ENCODE results near the gene PCED1A. TPM values are rescaled to one million over a fixed set of nuclear protein-coding genes. Genes with fewer than 3 reads are reported as not detected.

Gene PCED1A
- total and polyA plus RNA-seq, 2 donors (not counting 1 experiment from before 2014, with no cell fraction given): 96.8 to 176 TPM

GRCh38 chr20:2836035-2836434 is 4.4 kb downstream of the PCED1A start:
- TF ChIP-seq, protein P1, sequence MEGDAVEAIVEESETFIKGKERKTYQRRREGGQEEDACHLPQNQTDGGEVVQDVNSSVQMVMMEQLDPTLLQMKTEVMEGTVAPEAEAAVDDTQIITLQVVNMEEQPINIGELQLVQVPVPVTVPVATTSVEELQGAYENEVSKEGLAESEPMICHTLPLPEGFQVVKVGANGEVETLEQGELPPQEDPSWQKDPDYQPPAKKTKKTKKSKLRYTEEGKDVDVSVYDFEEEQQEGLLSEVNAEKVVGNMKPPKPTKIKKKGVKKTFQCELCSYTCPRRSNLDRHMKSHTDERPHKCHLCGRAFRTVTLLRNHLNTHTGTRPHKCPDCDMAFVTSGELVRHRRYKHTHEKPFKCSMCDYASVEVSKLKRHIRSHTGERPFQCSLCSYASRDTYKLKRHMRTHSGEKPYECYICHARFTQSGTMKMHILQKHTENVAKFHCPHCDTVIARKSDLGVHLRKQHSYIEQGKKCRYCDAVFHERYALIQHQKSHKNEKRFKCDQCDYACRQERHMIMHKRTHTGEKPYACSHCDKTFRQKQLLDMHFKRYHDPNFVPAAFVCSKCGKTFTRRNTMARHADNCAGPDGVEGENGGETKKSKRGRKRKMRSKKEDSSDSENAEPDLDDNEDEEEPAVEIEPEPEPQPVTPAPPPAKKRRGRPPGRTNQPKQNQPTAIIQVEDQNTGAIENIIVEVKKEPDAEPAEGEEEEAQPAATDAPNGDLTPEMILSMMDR (IDR thresholded peaks at IDR 0.05): no peak
- TF ChIP-seq EZH2 (IDR thresholded peaks at IDR 0.05; ENCODE audit: borderline replicate concordance, insufficient read depth, low read depth, low read length, poor library complexity, severe bottlenecking): no peak
- H3K4me1 ChIP-seq (ENCODE audit: control insufficient read depth in 2 of 2, insufficient read depth in 2 of 2, low read length in 2 of 2): peaks cover 11 to 18% of the 10 kb centered on the region in 2 donors
- WGBS (ENCODE audit: insufficient coverage): 94% methylated on average over 4 of the region's 5 CpGs
- Mint-ChIP-seq H3K27me3 (no peaks in the 10 kb centered on the region), H3K4me1 (peaks cover 17% of the 10 kb centered on the region), H3K27ac (no peak overlapping the region), H3K9me3 (ENCODE audit: insufficient read depth) (no peaks in the 10 kb centered on the region), H3K4me3 (no peak overlapping the region)
- H2AFZ ChIP-seq (ENCODE audit: insufficient read depth, low read depth, low read length, poor library complexity, severe bottlenecking): no peak overlapping the region
- DNase-seq (no peak), ATAC-seq (ENCODE audit: low read depth) (no peak)
- H3K9me3 ChIP-seq (ENCODE audit: control extremely low read depth in 1 of 3, control insufficient read depth in 2 of 3, insufficient read depth in 1 of 3, low read length in 2 of 3): peaks cover 0 to 3% (median 0%) of the 10 kb centered on the region in 3 donors
- CTCF ChIA-PET: no interaction called here
- no peak overlapping the region for H3K9ac ChIP-seq (ENCODE audit: low read length)
- intact Hi-C loops (cut with micrococcal nuclease): no loop called here
- H4K20me1 ChIP-seq (ENCODE audit: control insufficient read depth, insufficient read depth, low read length, poor library complexity, severe bottlenecking): no peaks in the 10 kb centered on the region
- POLR2A ChIA-PET: interaction anchor here (0.7 kb wide), 1 partner anchor 875 kb away, joined by 4 read pairs; no protein-coding TSS in a partner anchor
- H3K27me3 ChIP-seq (replicated peaks in 1 of 4; ENCODE audit: control extremely low read depth in 1 of 4, control insufficient read depth in 3 of 4, insufficient read depth in 4 of 4, low read length in 3 of 4): no peaks in the 10 kb centered on the region
- peaks cover 15% of the 10 kb centered on the region for H3K79me2 ChIP-seq (ENCODE audit: control insufficient read depth, insufficient read depth, low read length)
- no peak overlapping the region for H3K27ac ChIP-seq (ENCODE audit: low read length in 2 of 2)
- no peaks in the 10 kb centered on the region for H3K36me3 ChIP-seq (replicated peaks in 1 of 2; ENCODE audit: control extremely low read depth in 1 of 2, control insufficient read depth in 1 of 2, extremely low read depth in 1 of 2, insufficient read depth in 2 of 2, low read length in 1 of 2)
- H3K4me2 ChIP-seq (replicated peaks; ENCODE audit: low read depth, low read length, poor library complexity, severe bottlenecking): no peak overlapping the region
- H3K4me3 ChIP-seq (ENCODE audit: control extremely low read depth in 1 of 5, extremely low read depth in 1 of 5, insufficient read depth in 1 of 5, low read depth in 2 of 5, low read length in 4 of 5): no peak overlapping the region

DNA sequence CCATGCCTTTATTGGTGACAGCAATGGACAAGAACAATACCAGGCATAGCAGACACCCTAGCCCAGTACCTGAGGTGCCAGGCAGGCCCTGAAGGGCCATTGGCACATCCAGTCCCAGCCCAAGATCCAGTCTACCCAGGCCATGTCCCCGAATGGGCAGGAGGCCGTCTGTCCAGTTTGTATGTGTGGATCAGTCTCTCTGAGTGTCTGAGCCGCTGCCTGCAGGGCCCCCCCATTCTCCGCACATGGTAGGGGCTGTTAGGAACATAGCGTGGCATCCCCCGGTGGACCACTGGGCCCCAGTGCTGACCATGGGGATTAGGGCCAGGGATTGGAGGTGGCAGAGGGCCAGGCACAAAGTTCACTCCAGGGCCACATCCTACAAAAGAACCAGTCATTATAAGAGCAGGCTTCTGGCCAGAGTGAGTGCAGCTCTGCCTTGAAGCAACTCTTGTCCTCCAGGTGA is 5.1 kb downstream of the PCED1A start:
- CTCF ChIA-PET: no interaction called here
- H3K79me2 ChIP-seq (ENCODE audit: control insufficient read depth, insufficient read depth, low read length): peaks cover 11% of the 10 kb centered on the region
- no peak overlapping the region for H3K4me2 ChIP-seq (replicated peaks; ENCODE audit: low read depth, low read length, poor library complexity, severe bottlenecking)
- WGBS (ENCODE audit: insufficient coverage): 97% methylated on average over 6 of the region's 6 CpGs
- TF ChIP-seq EZH2 (IDR thresholded peaks at IDR 0.05; ENCODE audit: borderline replicate concordance, insufficient read depth, low read depth, low read length, poor library complexity, severe bottlenecking): no peak
- TF ChIP-seq, protein P1 (IDR thresholded peaks at IDR 0.05): no peak
- no peaks in the 10 kb centered on the region for H3K27me3 Mint-ChIP-seq
- DNase-seq: no peak
- H3K9me3 Mint-ChIP-seq (ENCODE audit: insufficient read depth): no peaks in the 10 kb centered on the region
- peaks cover 16% of the 10 kb centered on the region for H3K4me1 Mint-ChIP-seq
- peaks cover 11 to 18% of the 10 kb centered on the region in 2 donors for H3K4me1 ChIP-seq (ENCODE audit: control insufficient read depth in 2 of 2, insufficient read depth in 2 of 2, low read length in 2 of 2)
- intact Hi-C loops (cut with micrococcal nuclease): no loop called here
- peaks cover 0 to 3% (median 0%) of the 10 kb centered on the region in 3 donors for H3K9me3 ChIP-seq (ENCODE audit: control extremely low read depth in 1 of 3, control insufficient read depth in 2 of 3, insufficient read depth in 1 of 3, low read length in 2 of 3)
- no peak overlapping the region for H3K9ac ChIP-seq (ENCODE audit: low read length)
- POLR2A ChIA-PET: interaction anchor here (0.7 kb wide), 1 partner anchor 874 kb away, joined by 4 read pairs; no protein-coding TSS in a partner anchor
- H3K4me3 ChIP-seq (ENCODE audit: control extremely low read depth in 1 of 5, extremely low read depth in 1 of 5, insufficient read depth in 1 of 5, low read depth in 2 of 5, low read length in 4 of 5): no peak overlapping the region
- H3K27ac ChIP-seq (ENCODE audit: low read length in 2 of 2): no peak overlapping the region
- H3K27ac Mint-ChIP-seq: no peak overlapping the region
- H3K27me3 ChIP-seq (replicated peaks in 1 of 4; ENCODE audit: control extremely low read depth in 1 of 4, control insufficient read depth in 3 of 4, insufficient read depth in 4 of 4, low read length in 3 of 4): no peaks in the 10 kb centered on the region
- ATAC-seq (ENCODE audit: low read depth): no peak
- H2AFZ ChIP-seq (ENCODE audit: insufficient read depth, low read depth, low read length, poor library complexity, severe bottlenecking): no peak overlapping the region
- no peaks in the 10 kb centered on the region for H4K20me1 ChIP-seq (ENCODE audit: control insufficient read depth, insufficient read depth, low read length, poor library complexity, severe bottlenecking)
- no peak overlapping the region for H3K4me3 Mint-ChIP-seq
- no peaks in the 10 kb centered on the region for H3K36me3 ChIP-seq (replicated peaks in 1 of 2; ENCODE audit: control extremely low read depth in 1 of 2, control insufficient read depth in 1 of 2, extremely low read depth in 1 of 2, insufficient read depth in 2 of 2, low read length in 1 of 2)

Data from B cell (primary cell).